Frontal cortex (tissue), 4 donors: ENCODE measurements around the gene CDH23. TPM values are rescaled to one million over a fixed set of nuclear protein-coding genes. Genes with fewer than 3 reads are reported as not detected.

Experiments
- DNase-seq, 2 donors: peaks; one replicate each; pipeline ENCODE4 v3.0.0; 2012; ENCODE audit warnings: low spot score in 2 of 2
- FAIRE-seq: peaks from 2 replicates; lab custom pipeline; 2012; peaks lifted over from hg19 to GRCh38; lab: Jason Lieb, UNC
- total RNA-seq: library from RNA; depleted of rRNA; stranded (reverse); fragments of >200 nt; gene quantifications from one replicate; pipeline ENCODE4 v1.2.3, GENCODE V29; 2014
- donor health status: control.
- donor health status: control.
- donor health status: control.

CDH23 gene
- total RNA-seq, 1 donor from 2014 or later, result 3.3 TPM

GRCh38 chr10:71638064-71638821 is 241.5 kb downstream of the CDH23 start:
- FAIRE-seq, result no peak
- no peak for DNase-seq

GRCh38 chr10:71638822-71639719 is 242.4 kb downstream of the CDH23 start:
- FAIRE-seq (no peak), DNase-seq (no peak)

DNA sequence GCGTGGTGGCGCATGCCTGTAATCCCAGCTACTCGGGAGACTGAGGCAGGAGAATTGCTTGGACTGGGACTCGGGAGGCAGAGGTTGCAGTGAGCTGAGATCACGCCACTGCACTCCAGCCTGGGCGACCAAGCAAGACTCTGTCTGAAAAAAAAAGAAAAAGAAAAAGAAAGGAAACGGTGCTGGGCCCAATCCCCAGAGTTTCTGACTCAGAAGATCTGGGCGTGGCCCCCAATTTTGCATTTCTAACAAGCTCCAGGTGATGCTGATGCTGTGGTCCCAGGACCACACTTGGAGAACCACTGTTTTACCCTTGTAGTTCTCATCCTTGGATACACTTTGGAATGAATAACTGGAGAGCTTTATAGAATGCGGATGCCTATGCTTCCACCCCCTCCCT is 243.9 kb downstream of the CDH23 start:
- DNase-seq (no peak), FAIRE-seq (no peak)

- FAIRE-seq (no peak), DNase-seq (no peak)
Measured at GRCh38 chr10:71641449-71641848, 244.7 kb downstream of the CDH23 start.

DNA sequence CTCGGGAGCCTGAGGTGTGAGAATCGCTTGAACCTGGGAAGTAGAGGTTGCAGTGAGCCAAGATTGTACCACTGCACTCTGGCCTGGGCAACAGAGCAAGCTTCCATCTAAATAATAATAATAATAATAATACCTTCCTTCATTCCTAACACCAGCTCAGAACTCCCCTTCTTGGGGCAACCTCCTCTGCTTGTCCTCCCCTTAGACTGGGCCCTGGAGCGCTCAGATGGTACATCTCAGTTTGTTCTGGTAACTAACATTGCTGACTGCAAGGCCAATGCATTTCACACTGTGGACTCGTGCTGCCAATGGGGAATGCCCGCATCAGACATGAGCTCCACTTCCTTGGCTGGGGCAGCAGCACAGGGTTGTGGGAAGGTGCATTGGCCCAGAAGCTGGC is 245.3 kb downstream of the CDH23 start:
- DNase-seq (no peak), FAIRE-seq (no peak)

GRCh38 chr10:71643904-71644303 is 247.2 kb downstream of the CDH23 start:
- no peak for DNase-seq
- FAIRE-seq, result no peak

DNA sequence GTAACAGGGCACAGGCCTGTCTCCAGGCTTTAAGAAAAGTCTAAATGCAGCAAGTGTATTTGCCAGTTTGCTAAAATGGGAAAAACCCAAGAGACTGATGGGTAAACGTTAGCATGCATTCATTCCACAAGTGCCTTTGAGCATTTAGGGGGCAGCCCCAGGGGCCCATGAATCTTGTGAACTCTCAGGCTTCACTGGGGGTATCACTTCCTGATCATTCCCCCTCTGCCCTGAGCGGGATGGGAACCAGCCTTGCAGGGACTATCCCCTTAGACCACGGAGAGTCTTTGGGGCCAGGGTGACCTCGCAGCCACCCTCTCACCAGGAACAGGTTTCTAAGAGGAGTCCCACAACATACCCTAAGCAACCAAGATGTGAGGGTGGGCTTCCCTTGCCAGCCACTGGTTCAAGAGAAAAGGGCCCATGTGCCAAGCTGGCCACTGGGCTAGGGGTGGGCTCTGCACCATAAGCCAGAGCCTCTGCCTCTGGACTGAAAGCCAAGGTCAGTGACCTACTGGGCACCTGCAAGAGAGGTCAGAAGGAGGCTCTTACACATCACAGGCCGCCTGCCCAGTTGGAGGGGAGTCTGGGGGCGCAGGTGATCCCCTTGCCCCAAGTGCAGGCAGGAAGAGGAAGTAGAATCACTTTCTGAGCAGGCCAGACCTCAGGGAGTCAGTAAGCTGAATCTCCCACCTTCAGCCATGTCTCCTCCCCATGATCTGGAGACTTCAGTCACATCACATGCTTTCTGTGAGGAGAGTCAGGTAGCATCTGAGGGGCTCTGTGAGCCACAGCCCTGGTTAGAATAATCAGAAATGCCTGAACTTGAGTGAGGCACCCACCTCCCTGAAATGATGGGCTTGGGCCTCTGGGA is 247.8 kb downstream of the CDH23 start:
- DNase-seq (no peak), FAIRE-seq (no peak)

- no peak for FAIRE-seq
Measured at GRCh38 chr10:71645185-71645584, 248.5 kb downstream of the CDH23 start.

DNA sequence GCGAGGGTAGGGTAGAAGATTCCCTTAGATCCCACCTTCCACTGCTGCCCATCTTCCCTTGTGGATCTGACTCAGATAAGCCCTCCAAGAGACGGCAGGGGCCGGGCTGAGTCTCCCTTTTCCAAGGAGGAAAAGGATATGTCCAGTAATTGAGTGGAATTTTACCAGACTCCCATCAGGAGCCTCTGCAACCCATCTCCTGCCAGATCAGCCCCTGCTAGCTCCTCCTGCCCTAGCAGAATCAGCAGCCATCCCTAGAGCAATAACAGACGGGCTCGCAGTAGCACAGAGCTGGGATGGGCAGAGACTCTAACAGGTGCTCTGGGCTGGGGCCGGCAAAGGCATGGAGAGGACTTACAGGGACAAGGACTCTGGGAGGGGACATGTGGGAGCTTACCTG is 249.3 kb downstream of the CDH23 start:
- no peak for DNase-seq
- FAIRE-seq, result no peak

More at GRCh38 chr10:71645185-71645584, 248.5 kb downstream of the CDH23 start:
- DNase-seq, result no peak

DNA sequence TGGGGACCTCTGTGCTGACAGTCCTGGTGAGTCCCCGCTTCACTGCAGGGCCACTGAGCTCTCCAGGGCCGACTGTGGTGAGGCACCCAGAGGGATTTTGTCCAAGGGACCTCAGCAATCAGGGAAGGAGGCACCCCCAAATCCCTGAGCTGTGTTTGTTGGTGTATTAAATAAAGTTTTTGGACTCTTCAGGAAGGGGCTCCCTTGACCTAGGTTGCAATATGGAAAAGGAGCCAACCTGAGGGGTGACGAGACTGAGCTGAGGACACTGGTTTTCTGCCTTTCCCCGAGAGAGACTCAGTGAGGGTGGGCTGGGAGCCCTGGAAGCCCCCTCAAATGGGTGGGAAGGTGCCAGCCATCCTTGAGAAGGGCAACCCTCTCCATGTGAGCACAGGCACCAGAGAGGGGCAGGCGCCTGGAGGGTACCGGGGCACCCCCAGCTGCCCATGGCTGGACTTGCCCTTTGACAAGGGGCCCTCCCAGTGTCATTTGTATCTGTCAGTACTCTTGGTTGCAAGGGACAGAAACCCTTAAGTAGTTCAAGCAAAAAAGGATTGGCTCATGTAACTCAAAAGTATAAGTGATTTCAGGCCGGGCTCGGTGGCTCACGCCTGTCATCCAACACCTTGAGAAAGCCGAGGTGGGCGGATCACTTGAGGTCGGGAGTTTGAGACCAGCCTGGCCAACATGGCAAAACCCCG is 250.0 kb downstream of the CDH23 start:
- FAIRE-seq, result no peak
- DNase-seq, result no peak

GRCh38 chr10:71647526-71648253 is 251.0 kb downstream of the CDH23 start:
- FAIRE-seq, result no peak
- no peak for DNase-seq

DNA sequence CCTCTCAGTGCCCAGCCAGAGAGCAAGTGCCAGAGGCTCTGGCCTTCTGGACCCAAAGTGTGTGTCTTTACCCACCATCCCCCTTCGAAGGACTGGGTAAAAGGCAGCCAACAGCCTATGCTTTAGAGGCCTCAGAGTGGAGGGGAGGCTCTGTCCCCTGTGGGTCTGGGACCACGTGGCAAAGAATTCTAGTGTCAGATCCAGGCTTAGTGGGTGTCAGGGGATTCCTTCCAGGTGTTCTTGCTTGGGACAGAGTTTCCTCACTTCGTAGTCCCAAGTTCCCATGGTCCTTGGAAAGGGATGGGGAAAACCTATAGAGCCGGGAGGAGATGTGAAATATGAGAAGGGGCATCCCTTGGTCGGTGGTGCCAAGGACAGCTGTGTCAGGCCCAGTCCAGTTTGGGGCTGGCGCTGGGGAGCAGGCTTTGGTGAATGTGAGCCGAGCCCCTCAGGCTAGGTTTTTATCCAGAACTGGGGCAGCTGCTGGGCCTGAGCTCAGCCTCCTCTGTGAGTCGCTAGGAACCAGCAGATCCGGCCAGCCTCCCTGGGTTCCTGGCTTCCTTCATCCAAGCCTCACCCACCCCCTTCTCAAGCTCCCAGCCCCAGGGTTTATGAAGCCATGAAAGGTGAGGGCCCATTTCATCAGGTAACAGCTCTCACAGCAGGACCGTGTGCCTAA is 251.7 kb downstream of the CDH23 start:
- no peak for DNase-seq
- no peak for FAIRE-seq

DNA sequence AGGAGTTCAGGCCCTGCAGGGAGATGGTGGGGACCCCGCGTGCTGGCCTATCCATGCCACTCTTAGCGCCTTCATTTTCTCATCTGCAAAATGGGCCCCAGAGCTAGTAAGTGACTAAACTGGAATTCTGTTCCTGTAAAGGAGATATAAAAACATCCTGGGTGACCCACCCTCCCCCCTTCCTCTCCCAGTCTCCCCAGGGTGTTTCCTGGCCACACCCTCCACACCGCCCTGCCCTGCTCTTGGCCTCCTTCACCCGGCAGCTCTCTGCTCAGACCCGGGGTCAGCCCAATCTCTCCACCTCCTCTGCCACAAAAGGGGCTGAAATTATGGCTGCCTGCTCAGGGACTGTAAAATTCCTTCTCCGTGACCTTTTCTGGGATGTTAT is 252.2 kb downstream of the CDH23 start:
- FAIRE-seq, result no peak
- no peak for DNase-seq

- FAIRE-seq, result no peak
Measured at GRCh38 chr10:71649631-71650030, 252.9 kb downstream of the CDH23 start.

DNA sequence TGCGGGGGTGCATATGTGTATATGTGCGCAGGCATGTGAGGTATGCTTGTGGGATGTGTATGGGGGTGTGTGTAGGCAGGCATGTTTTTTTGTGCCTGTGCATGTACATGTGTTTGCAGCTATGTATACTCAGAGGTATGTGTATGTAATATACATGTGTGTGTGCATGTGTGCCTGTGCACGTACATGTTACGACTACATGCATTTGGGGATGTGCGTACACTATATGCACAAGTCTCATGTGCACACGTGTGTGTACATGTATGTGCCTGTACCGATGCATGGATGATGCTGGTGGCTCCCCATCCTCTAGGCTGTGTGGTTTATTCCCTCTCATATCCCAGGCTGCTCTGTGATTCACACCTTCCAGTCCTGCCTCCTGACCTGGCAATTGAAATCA is 253.7 kb downstream of the CDH23 start:
- FAIRE-seq, result no peak
- DNase-seq, result no peak

More at GRCh38 chr10:71649631-71650030, 252.9 kb downstream of the CDH23 start:
- no peak for DNase-seq

DNA sequence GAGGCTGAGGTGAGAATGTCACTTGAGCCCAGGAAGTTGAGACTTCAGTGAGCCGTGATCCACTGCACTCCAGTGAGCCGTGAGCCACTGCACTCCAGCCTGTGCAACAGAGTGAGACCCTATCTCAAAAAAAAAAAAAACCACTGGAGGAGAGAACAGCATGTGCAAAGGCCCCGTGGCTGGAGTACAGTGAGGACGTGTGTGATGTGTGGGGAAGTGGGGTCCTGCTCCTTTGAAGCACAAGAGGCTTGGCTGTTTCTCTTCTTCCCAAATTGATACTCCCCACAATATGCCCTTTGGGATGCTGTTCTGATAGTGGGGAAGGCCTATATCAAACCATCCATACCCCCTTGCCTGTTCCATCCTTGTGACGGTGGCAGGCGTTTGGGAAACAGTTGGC is 254.7 kb downstream of the CDH23 start:
- DNase-seq (no peak), FAIRE-seq (no peak)

DNA sequence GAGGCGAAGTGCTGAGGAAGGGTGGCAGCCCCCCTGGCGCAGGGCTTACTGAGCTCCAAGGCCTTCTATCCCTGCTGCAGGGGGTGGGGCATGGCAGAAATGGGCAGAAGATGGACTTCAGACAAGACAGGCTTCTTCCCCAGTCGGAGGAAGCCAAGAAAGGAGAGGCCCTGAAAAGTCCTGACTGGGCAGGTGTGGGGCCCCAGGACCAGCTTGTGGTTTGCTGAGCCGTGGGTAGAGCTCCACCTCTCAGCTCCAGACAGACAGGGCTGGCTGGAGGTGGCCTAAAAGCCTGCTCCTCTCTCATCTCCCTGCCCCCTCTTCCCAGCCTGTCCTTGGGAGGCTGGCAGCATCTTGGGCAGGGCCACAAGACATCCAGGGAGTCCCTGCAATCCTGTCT is 255.2 kb downstream of the CDH23 start:
- DNase-seq (no peak), FAIRE-seq (no peak)

DNA sequence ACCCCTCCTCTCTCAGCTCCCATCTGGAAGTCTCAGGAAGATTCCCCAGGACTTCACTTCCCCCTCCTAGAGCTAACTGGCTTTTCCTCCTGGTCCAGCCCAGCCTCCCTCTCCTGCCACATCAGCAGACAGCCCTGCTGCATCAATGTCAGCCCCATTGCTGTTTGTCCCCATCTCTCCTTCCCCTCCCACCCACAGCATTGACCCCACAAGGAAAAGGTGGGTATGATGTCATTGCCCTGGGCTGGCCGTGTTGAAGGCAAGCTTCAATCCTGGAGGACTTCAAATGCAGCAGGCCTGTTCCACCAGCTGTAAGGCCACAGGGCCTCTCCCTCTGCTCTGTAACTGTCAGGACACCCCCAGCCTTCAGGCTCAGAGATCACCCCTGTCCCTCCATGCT is 256.3 kb downstream of the CDH23 start:
- FAIRE-seq (no peak), DNase-seq (no peak)
